Neuronal stem cell (in vitro differentiated cells): ENCODE data around the gene AGXT2.

ENCODE experiments used
- DNase-seq: peaks from one replicate; pipeline ENCODE4 v3.0.0-alpha.2; 2013; ENCODE audit warnings: low spot score
- H2AFZ ChIP-seq: one replicate; pipeline ENCODE4 v1.6.1; 2013; ENCODE audit warnings: mild to moderate bottlenecking, low read length, inconsistent platforms
- H2AK5ac ChIP-seq: 2 replicates; pipeline ENCODE4 v1.6.1; 2013; ENCODE audit warnings: low read depth, mild to moderate bottlenecking, inconsistent platforms, low read length, moderate library complexity, mixed read lengths
- H2BK120ac ChIP-seq: 2 replicates; pipeline ENCODE4 v1.6.1; 2013; ENCODE audit warnings: low read depth, mild to moderate bottlenecking, inconsistent platforms, low read length, moderate library complexity, mixed read lengths
- H2BK12ac ChIP-seq: one replicate; pipeline ENCODE4 v1.6.1; 2013; ENCODE audit warnings: low read length, inconsistent platforms
- H2BK15ac ChIP-seq: 2 replicates; pipeline ENCODE4 v1.6.1; 2013; ENCODE audit warnings: mild to moderate bottlenecking, low read length, inconsistent platforms, mixed read lengths
- H2BK5ac ChIP-seq: one replicate; pipeline ENCODE4 v1.6.1; 2013; ENCODE audit warnings: inconsistent platforms, mild to moderate bottlenecking, low read length, moderate library complexity
- H3K14ac ChIP-seq: one replicate; pipeline ENCODE4 v1.6.1; 2013; ENCODE audit warnings: low read length, inconsistent platforms
- H3K18ac ChIP-seq: 2 replicates; pipeline ENCODE4 v1.6.1; 2013; ENCODE audit warnings: low read length, inconsistent platforms
- H3K23ac ChIP-seq: 2 replicates; pipeline ENCODE4 v1.6.1; 2013; ENCODE audit warnings: low read depth, mild to moderate bottlenecking, mixed read lengths, low read length, inconsistent platforms; ENCODE audit not compliant: poor library complexity
- H3K27ac ChIP-seq: replicated peaks from 3 replicates; pipeline ENCODE4 v1.5.1; 2013; ENCODE audit warnings: low read length, inconsistent platforms
- H3K27me3 ChIP-seq, 3 experiments: 2 replicates each; pipeline ENCODE4 v1.6.1; 2013; ENCODE audit warnings: low read length in 3 of 3, mild to moderate bottlenecking in 2 of 3, inconsistent platforms in 1 of 3, low read depth in 1 of 3, mixed read lengths in 1 of 3, moderate library complexity in 1 of 3; ENCODE audit not compliant: control insufficient read depth in 3 of 3, insufficient read depth in 3 of 3
- H3K36me3 ChIP-seq, 2 donors: replicated peaks in 1 of 2; 2 replicates each; pipeline ENCODE4 v1.6.1; 2013; ENCODE audit warnings: low read length in 2 of 2; ENCODE audit not compliant: control insufficient read depth in 2 of 2, insufficient read depth in 2 of 2
- H3K4ac ChIP-seq: 2 replicates; pipeline ENCODE4 v1.6.1; 2013; ENCODE audit warnings: inconsistent platforms, mild to moderate bottlenecking, low read length, moderate library complexity
- H3K4me1 ChIP-seq, 2 donors: 1 replicate in 1 of 2; 2 replicates in 1 of 2; pipeline ENCODE4 v1.6.1; 2013; ENCODE audit warnings: low read length in 2 of 2, low read depth in 1 of 2; ENCODE audit not compliant: control insufficient read depth in 2 of 2, insufficient read depth in 1 of 2
- H3K4me2 ChIP-seq: one replicate; pipeline ENCODE4 v1.6.1; 2013; ENCODE audit warnings: mild to moderate bottlenecking, low read length, inconsistent platforms; ENCODE audit not compliant: insufficient read depth, poor library complexity, severe bottlenecking
- H3K4me3 ChIP-seq, 2 donors: 2 replicates each; pipeline ENCODE4 v1.5.1; 2013; ENCODE audit warnings: low read length in 2 of 2, mild to moderate bottlenecking in 2 of 2, inconsistent platforms in 1 of 2, moderate library complexity in 1 of 2
- H3K79me1 ChIP-seq: one replicate; pipeline ENCODE4 v1.6.1; 2013; ENCODE audit warnings: low read depth, mild to moderate bottlenecking, inconsistent platforms, low read length, moderate library complexity
- H3K9ac ChIP-seq: one replicate; pipeline ENCODE4 v1.6.1; 2013; ENCODE audit warnings: mild to moderate bottlenecking, low read depth, low read length, inconsistent platforms; ENCODE audit not compliant: poor library complexity
- H3K9me3 ChIP-seq, 2 donors: replicated peaks in 1 of 2; 2 replicates each; pipeline versions ENCODE3 to v1.6.1; 2013; ENCODE audit warnings: low read length in 2 of 2, mild to moderate bottlenecking in 2 of 2, inconsistent platforms in 1 of 2, low read depth in 1 of 2, mixed read lengths in 1 of 2, moderate library complexity in 1 of 2; ENCODE audit not compliant: control insufficient read depth in 2 of 2, insufficient read depth in 1 of 2
- H4K8ac ChIP-seq: one replicate; pipeline ENCODE4 v1.6.1; 2013; ENCODE audit warnings: low read depth, mild to moderate bottlenecking, inconsistent platforms, low read length, moderate library complexity
- H4K91ac ChIP-seq: one replicate; pipeline ENCODE4 v1.6.1; 2013; ENCODE audit warnings: low read length, low read depth, mild to moderate bottlenecking, inconsistent platforms; ENCODE audit not compliant: poor library complexity
- WGBS, 2 donors: extraction: QIAGEN DNeasy Blood & Tissue Kit; methylation state at CpG; one replicate each; pipeline ENCODE4 v1.1.7; 2013; ENCODE audit warnings: missing lambda C conversion rate in 2 of 2, mixed read lengths in 1 of 2; ENCODE audit not compliant: insufficient read length in 2 of 2, insufficient replicate concordance in 1 of 2; ENCODE audit errors: extremely low coverage in 2 of 2; 5-methylcytosine and 5-hydroxymethylcytosine counted together

AGXT2 gene

GRCh38 chr5:34957857-34958690 lies 89.7 kb downstream of the AGXT2 start:
- H3K27ac ChIP-seq, result no peak overlapping the region
- no peak overlapping the region for H3K9ac ChIP-seq
- H3K4ac ChIP-seq, result no peak overlapping the region
- H2BK5ac ChIP-seq, result no peak overlapping the region
- H3K4me3 ChIP-seq, result no peak overlapping the region
- no peak overlapping the region for H2BK15ac ChIP-seq
- H3K18ac ChIP-seq, result no peak overlapping the region
- no peaks in the 10 kb centered on the region for H3K9me3 ChIP-seq
- no peaks in the 10 kb centered on the region for H3K79me1 ChIP-seq
- H2BK120ac ChIP-seq, result no peak overlapping the region
- peak; percentile 2 for DNase-seq
- no peak overlapping the region for H3K14ac ChIP-seq
- no peak overlapping the region for H3K23ac ChIP-seq
- H3K4me1 ChIP-seq, result no peaks in the 10 kb centered on the region
- H3K4me2 ChIP-seq, result no peak overlapping the region
- H3K27me3 ChIP-seq, result no peaks in the 10 kb centered on the region
- no peak overlapping the region for H2BK12ac ChIP-seq
- no peak overlapping the region for H2AFZ ChIP-seq
- H4K91ac ChIP-seq, result no peak overlapping the region
- H4K8ac ChIP-seq, result no peak overlapping the region
- WGBS, 2 donors, result no CpG with 5 or more reads among the region's 5 CpGs
- H3K36me3 ChIP-seq, result peaks cover 2 to 45% of the 10 kb centered on the region in 2 donors
- H2AK5ac ChIP-seq, result no peak overlapping the region

GRCh38 chr5:34957321-34957720 lies 90.4 kb downstream of the AGXT2 start:
- Histone ChIP-seq H3K9ac (no peak overlapping the region), H3K14ac (no peak overlapping the region), H3K4me3 (no peak overlapping the region), H3K36me3 (peaks cover 2 to 53% of the 10 kb centered on the region in 2 donors), H2AK5ac (no peak overlapping the region), H3K4me1 (no peaks in the 10 kb centered on the region), H2AFZ (no peak overlapping the region), H3K27me3 (no peaks in the 10 kb centered on the region), H3K79me1 (no peaks in the 10 kb centered on the region), H2BK15ac (no peak overlapping the region), H3K27ac (no peak overlapping the region), H4K8ac (no peak overlapping the region), H4K91ac (no peak overlapping the region), H3K4me2 (no peak overlapping the region), H2BK12ac (no peak overlapping the region), H2BK5ac (no peak overlapping the region), H3K18ac (no peak overlapping the region), H3K23ac (no peak overlapping the region), H3K4ac (no peak overlapping the region), H3K9me3 (no peaks in the 10 kb centered on the region), H2BK120ac (no peak overlapping the region)
- WGBS, 2 donors, result no CpG with 5 or more reads among the region's 1 CpG
- no peak for DNase-seq
